Mammary epithelial cell (primary cell): ENCODE measurements around the gene PTPRR.

Experiments
- CTCF ChIP-seq, 2 donors: IDR thresholded peaks in 1 of 2; conservative IDR thresholded peaks in 1 of 2; 2 replicates each; pipeline ENCODE4 v1.5.1; 2011 to 2012; ENCODE audit warnings: inconsistent platforms in 2 of 2, low read length in 2 of 2, mild to moderate bottlenecking in 2 of 2, control low read depth in 1 of 2, low read depth in 1 of 2; ENCODE audit not compliant: insufficient read depth in 1 of 2; ENCODE audit errors: extremely low read depth in 1 of 2
- EZH2 ChIP-seq: IDR thresholded peaks from 2 replicates; pipeline ENCODE4 v1.6.1; 2012; ENCODE audit warnings: low read length, inconsistent platforms, borderline replicate concordance

- TF ChIP-seq EZH2 (no peak), CTCF (conservative IDR thresholded peaks at IDR 0.05 in 1 of 2, IDR thresholded peaks at IDR 0.05 in 1 of 2; ENCODE audit: extremely low read depth in 1 of 2, insufficient read depth in 1 of 2, low read depth in 1 of 2, low read length in 2 of 2) (no peak)
Measured at GRCh38 chr12:70604662-70605061, 315.9 kb downstream of the PTPRR start.
